Panc1 (cell line): ENCODE results near the gene TMEM200C. TPM values are rescaled to one million over a fixed set of nuclear protein-coding genes. Genes with fewer than 3 reads are reported as not detected.

Experiments used
- ATAC-seq: fragments of 200-7000 bp; cut with Tn5 transposase; 2 replicates; pipeline ENCODE4 v1.9.1; 2020; ENCODE audit warnings: mild to moderate bottlenecking, moderate library complexity
- BruUV-seq: library from RNA; stranded (reverse); fragments of 400-500 nt; replicated peaks from 2 replicates; lab custom pipeline; 2021; lab: Mats Ljungman, UMichigan
- CTCF ChIA-PET: fragments of 300-600 bp; sonication (Branson Sonifier 250); formaldehyde crosslinking; loops from one replicate; lab custom pipeline; 2022; ENCODE audit warnings: antibody characterized with exemption; lab: Charles Lee
- POLR2A ChIA-PET: fragments of 300-600 bp; sonication (Branson Sonifier 250); formaldehyde crosslinking; loops from one replicate; lab custom pipeline; 2022; ENCODE audit warnings: antibody characterized with exemption; lab: Charles Lee
- DNase-seq: peaks from one replicate; pipeline ENCODE4 v3.0.0-alpha.2; 2010; ENCODE audit warnings: low read depth, low spot score
- H3K27ac ChIP-seq: 2 replicates; pipeline ENCODE4 v1.5.1; 2011; ENCODE audit warnings: mild to moderate bottlenecking, low read length, inconsistent platforms
- H3K27me3 ChIP-seq: fragments of 200-500 bp; sonication (Bioruptor generic); 2 replicates; pipeline ENCODE4 v1.6.0; 2014; ENCODE audit warnings: low read length, inconsistent platforms; ENCODE audit not compliant: control insufficient read depth, insufficient read depth
- H3K36me3 ChIP-seq: fragments of 200-500 bp; sonication (Bioruptor generic); 2 replicates; pipeline ENCODE4 v1.5.1; 2014; ENCODE audit warnings: inconsistent platforms, mild to moderate bottlenecking, low read length, moderate library complexity; ENCODE audit not compliant: control insufficient read depth, insufficient read depth
- H3K4me1 ChIP-seq: 2 replicates; pipeline ENCODE4 v1.5.1; 2011; ENCODE audit warnings: inconsistent platforms, mild to moderate bottlenecking, low read length, moderate library complexity; ENCODE audit not compliant: control insufficient read depth, insufficient read depth
- H3K4me3 ChIP-seq, 2 experiments: 2 replicates each; pipeline ENCODE4 v1.5.1; 2011 to 2012; ENCODE audit warnings: low read depth in 2 of 2, low read length in 2 of 2, mild to moderate bottlenecking in 2 of 2, inconsistent platforms in 1 of 2, moderate library complexity in 1 of 2
- H3K9me3 ChIP-seq: fragments of 200-500 bp; sonication (Bioruptor generic); 2 replicates; pipeline ENCODE4 v1.5.1; 2014; ENCODE audit warnings: low read depth, mild to moderate bottlenecking, inconsistent platforms, low read length, moderate library complexity; ENCODE audit not compliant: control insufficient read depth, insufficient read depth
- CTCF ChIP-seq: fragments of 450-650 bp; IDR thresholded peaks from 2 replicates; pipeline ENCODE4 v1.5.1; 2017; ENCODE audit warnings: mild to moderate bottlenecking
- POLR2AphosphoS5 ChIP-seq: IDR thresholded peaks from 2 replicates; pipeline ENCODE4 v1.6.1; 2012; ENCODE audit warnings: mild to moderate bottlenecking, low read depth, low read length, moderate library complexity
- REST ChIP-seq, 2 experiments: IDR thresholded peaks; 2 replicates each; pipeline ENCODE4 v1.6.1; 2011 to 2012; ENCODE audit warnings: low read depth in 2 of 2, control low read depth in 1 of 2, low read length in 1 of 2, mild to moderate bottlenecking in 1 of 2, moderate library complexity in 1 of 2; ENCODE audit not compliant: insufficient read depth in 1 of 2
- SIN3A ChIP-seq: IDR thresholded peaks from 2 replicates; pipeline ENCODE4 v1.6.1; 2012; ENCODE audit warnings: low read depth, mild to moderate bottlenecking, low read length, moderate library complexity, borderline replicate concordance; ENCODE audit not compliant: insufficient read depth
- TCF7L2 ChIP-seq: IDR thresholded peaks from 2 replicates; pipeline ENCODE4 v1.6.1; 2011; ENCODE audit warnings: mild to moderate bottlenecking, low read depth, low read length, inconsistent platforms
- in situ Hi-C: cut with HindIII; loops from 2 replicates; pipeline ENCODE4 v1.10.0; 2016; ENCODE audit warnings: low sequenced_read_pairs, low pct_unique_long_range_greater_than_20kb
- intact Hi-C: fragments of 100-400 bp; cut with micrococcal nuclease; formaldehyde crosslinking; loops from one replicate; pipeline ENCODE4 v1.10.0; 2022; ENCODE audit not compliant: unreplicated experiment
- total RNA-seq: library from RNA; stranded (reverse); gene quantifications from one replicate; pipeline ENCODE4 v1.2.1, GENCODE V29; 2021; ENCODE audit not compliant: unreplicated experiment

TMEM200C gene
- total RNA-seq, 1 experiment from 2014 or later = 0.10 TPM

- Histone ChIP-seq H3K9me3 (no peaks in the 10 kb centered on the region), H3K36me3 (no peaks in the 10 kb centered on the region), H3K4me3 (no peak overlapping the region), H3K4me1 (no peaks in the 10 kb centered on the region), H3K27me3 (no peaks in the 10 kb centered on the region), H3K27ac (no peak overlapping the region)
- no peak for TF ChIP-seq REST (IDR thresholded peaks at IDR 0.05; ENCODE audit: insufficient read depth in 1 of 2, low read depth in 2 of 2, low read length in 1 of 2)
- no peak for TF ChIP-seq TCF7L2
- TF ChIP-seq SIN3A = no peak
- ATAC-seq = no peak
- BruUV-seq = no TSS peak
- ChIA-PET POLR2A (no interaction called here), CTCF (no interaction called here)
- no peak for DNase-seq
- intact Hi-C loops (no loop called here), in situ Hi-C loops (no loop called here)
These were observed 42.1 kb downstream of the TMEM200C start for GRCh38 chr18:5853253-5853652.

- ATAC-seq (no peak), DNase-seq (no peak)
- no peak overlapping the region for H3K4me3 ChIP-seq
- no peaks in the 10 kb centered on the region for H3K9me3 ChIP-seq
- no peak for TF ChIP-seq SIN3A
- no peaks in the 10 kb centered on the region for H3K27me3 ChIP-seq
- BruUV-seq = no TSS peak
- intact Hi-C loops = no loop called here
- in situ Hi-C loops = no loop called here
- CTCF ChIA-PET = no interaction called here
- POLR2A ChIA-PET = no interaction called here
- no peaks in the 10 kb centered on the region for H3K36me3 ChIP-seq
- no peak overlapping the region for H3K27ac ChIP-seq
- H3K4me1 ChIP-seq = no peaks in the 10 kb centered on the region
These were observed 43.3 kb downstream of the TMEM200C start for GRCh38 chr18:5851998-5852397.

GRCh38 chr18:5842653-5843052, 52.7 kb downstream of the TMEM200C start:
- DNase-seq = no peak
- H3K36me3 ChIP-seq = no peaks in the 10 kb centered on the region
- no TSS peak for BruUV-seq
- H3K4me3 ChIP-seq = no peak overlapping the region
- ATAC-seq = no peak
- H3K4me1 ChIP-seq = no peaks in the 10 kb centered on the region
- TF ChIP-seq SIN3A (no peak), REST (IDR thresholded peaks at IDR 0.05; ENCODE audit: insufficient read depth in 1 of 2, low read depth in 2 of 2, low read length in 1 of 2) (no peak), CTCF (no peak), POLR2AphosphoS5 (no peak), TCF7L2 (no peak)
- in situ Hi-C loops (no loop called here), intact Hi-C loops (loop anchor here (10.0 kb wide), 1 partner anchor 238 kb away; no protein-coding TSS in a partner anchor)
- ChIA-PET POLR2A (no interaction called here), CTCF (no interaction called here)
- no peaks in the 10 kb centered on the region for H3K9me3 ChIP-seq
- H3K27ac ChIP-seq = no peak overlapping the region
- no peaks in the 10 kb centered on the region for H3K27me3 ChIP-seq
